Uterus (tissue), 2 donors: ENCODE measurements around the gene NEK6.

Source experiments
- POLR2A ChIP-seq, 2 donors: fragments of 450-650 bp; IDR thresholded peaks; one replicate each; pipeline ENCODE4 v1.6.1; 2016; ENCODE audit warnings: antibody characterized with exemption in 2 of 2, mild to moderate bottlenecking in 1 of 2, moderate library complexity in 1 of 2
- TF ChIP-seq, protein P1 (sequence below), 4 experiments: fragments of 200-600 bp in 2 of 4; fragments of 450-650 bp in 2 of 4; sonication (generic) in 2 of 4; IDR thresholded peaks; one replicate each; pipeline ENCODE4 v1.5.1; 2016 to 2019; ENCODE audit warnings: antibody characterized with exemption in 4 of 4, mild to moderate bottlenecking in 2 of 4, moderate library complexity in 1 of 4

DNA sequence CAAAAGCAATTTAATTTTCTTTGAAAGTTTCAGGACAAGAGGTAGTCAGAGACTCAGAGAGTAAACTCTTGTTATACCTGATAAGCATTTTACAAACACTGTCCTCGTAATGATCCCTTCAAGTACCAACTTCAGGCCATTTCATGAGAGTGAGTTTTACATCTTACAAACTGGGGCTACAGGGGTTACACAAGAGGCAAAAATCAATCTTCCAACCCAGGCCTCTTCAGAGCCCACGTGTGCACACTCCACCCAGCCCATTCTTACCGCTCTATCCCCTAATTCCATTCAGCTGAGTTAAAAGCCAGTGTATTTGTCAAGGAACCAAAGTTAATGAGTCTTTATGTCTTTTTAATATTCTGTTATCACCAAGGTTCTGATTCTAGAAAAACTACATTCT lies 110.9 kb downstream of the NEK6 start:
- TF ChIP-seq, protein P1, sequence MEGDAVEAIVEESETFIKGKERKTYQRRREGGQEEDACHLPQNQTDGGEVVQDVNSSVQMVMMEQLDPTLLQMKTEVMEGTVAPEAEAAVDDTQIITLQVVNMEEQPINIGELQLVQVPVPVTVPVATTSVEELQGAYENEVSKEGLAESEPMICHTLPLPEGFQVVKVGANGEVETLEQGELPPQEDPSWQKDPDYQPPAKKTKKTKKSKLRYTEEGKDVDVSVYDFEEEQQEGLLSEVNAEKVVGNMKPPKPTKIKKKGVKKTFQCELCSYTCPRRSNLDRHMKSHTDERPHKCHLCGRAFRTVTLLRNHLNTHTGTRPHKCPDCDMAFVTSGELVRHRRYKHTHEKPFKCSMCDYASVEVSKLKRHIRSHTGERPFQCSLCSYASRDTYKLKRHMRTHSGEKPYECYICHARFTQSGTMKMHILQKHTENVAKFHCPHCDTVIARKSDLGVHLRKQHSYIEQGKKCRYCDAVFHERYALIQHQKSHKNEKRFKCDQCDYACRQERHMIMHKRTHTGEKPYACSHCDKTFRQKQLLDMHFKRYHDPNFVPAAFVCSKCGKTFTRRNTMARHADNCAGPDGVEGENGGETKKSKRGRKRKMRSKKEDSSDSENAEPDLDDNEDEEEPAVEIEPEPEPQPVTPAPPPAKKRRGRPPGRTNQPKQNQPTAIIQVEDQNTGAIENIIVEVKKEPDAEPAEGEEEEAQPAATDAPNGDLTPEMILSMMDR (IDR thresholded peaks at IDR 0.05): no peak
- no peak for TF ChIP-seq POLR2A (IDR thresholded peaks at IDR 0.05)
